ENCODE measurements around the gene PSD2. TPM values are rescaled to one million over a fixed set of nuclear protein-coding genes. Genes with fewer than 3 reads are reported as not detected.

Gene PSD2
- total and polyA plus RNA-seq, 7 donors = 0.01 to 0.37 (median 0.04) TPM; not detected in 2

- no peaks in the 10 kb centered on the region for H3K27me3 ChIP-seq (ENCODE audit: insufficient read depth in 3 of 3, low read length in 2 of 3)
- ATAC-seq = no peak
- H3K9me3 ChIP-seq = no peaks in the 10 kb centered on the region
- 68 to 72% (median 71%) methylated on average over 9 of the region's 9 CpGs for WGBS, 3 donors
- intact Hi-C loops (cut with DNase I) = no loop called here
- peak in 1 of 2 donors; percentile 23 for DNase-seq
- no peak overlapping the region for H3K27ac ChIP-seq
- no peaks in the 10 kb centered on the region for H3K4me1 ChIP-seq
- peaks cover 0 to 12% of the 10 kb centered on the region in 2 donors for H3K36me3 ChIP-seq (ENCODE audit: insufficient read depth in 1 of 2, low read depth in 1 of 2)
- TF ChIP-seq CTCF (IDR thresholded peaks at IDR 0.05) = no peak
- H3K4me3 ChIP-seq = no peak overlapping the region
Observed at GRCh38 chr5:139869042-139869790, 73.6 kb downstream of the PSD2 start.

DNA sequence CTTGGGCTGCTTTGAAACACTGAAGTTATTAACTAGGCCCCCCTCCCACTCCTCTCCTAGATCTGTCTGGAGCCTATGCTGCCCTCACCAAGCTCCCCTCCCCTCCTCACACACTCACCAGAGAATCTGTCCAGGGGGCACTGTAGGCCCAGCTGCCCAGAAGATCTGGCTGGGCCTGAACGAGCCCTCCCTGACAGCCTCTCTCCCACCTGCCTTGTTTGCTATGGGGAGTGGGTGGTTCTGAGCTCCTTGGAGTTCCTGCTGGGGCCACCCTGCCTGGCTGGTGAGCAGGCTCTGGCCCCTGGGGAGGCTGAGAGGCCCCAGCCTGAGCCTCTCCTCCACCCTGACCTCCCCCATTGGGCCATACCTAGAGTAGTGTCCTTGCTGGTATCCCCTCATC is 75.1 kb downstream of the PSD2 start:
- Histone ChIP-seq H3K9me3 (no peaks in the 10 kb centered on the region), H3K27ac (no peak overlapping the region), H3K36me3 (ENCODE audit: insufficient read depth in 1 of 2, low read depth in 1 of 2) (peaks cover 0 to 12% of the 10 kb centered on the region in 2 donors), H3K4me3 (no peak overlapping the region), H3K4me1 (no peaks in the 10 kb centered on the region), H3K27me3 (ENCODE audit: insufficient read depth in 3 of 3, low read length in 2 of 3) (no peaks in the 10 kb centered on the region)
- intact Hi-C loops (cut with DNase I) = no loop called here
- no peak for TF ChIP-seq CTCF (IDR thresholded peaks at IDR 0.05)
- 85 to 95% (median 85%) methylated on average over 1 of the region's 1 CpG for WGBS, 3 donors
- ATAC-seq = no peak
- DNase-seq = peak in 1 of 2 donors; percentile 30

GRCh38 chr5:139871614-139872013 is 76.0 kb downstream of the PSD2 start:
- Histone ChIP-seq H3K4me1 (no peaks in the 10 kb centered on the region), H3K9me3 (no peaks in the 10 kb centered on the region), H3K36me3 (ENCODE audit: insufficient read depth in 1 of 2, low read depth in 1 of 2) (peaks cover 0 to 12% of the 10 kb centered on the region in 2 donors), H3K4me3 (no peak overlapping the region), H3K27me3 (ENCODE audit: insufficient read depth in 3 of 3, low read length in 2 of 3) (no peaks in the 10 kb centered on the region), H3K27ac (no peak overlapping the region)
- intact Hi-C loops (cut with DNase I) = no loop called here
- ATAC-seq (no peak), DNase-seq (peak in 1 of 2 donors; percentile 41)
- no peak for TF ChIP-seq CTCF (IDR thresholded peaks at IDR 0.05)
- 86 to 91% (median 89%) methylated on average over 9 of the region's 9 CpGs for WGBS, 3 donors

- intact Hi-C loops (cut with DNase I) = no loop called here
- ATAC-seq = no peak
Observed at GRCh38 chr5:139872052-139872766, 76.6 kb downstream of the PSD2 start.

More at GRCh38 chr5:139872052-139872766, 76.6 kb downstream of the PSD2 start:
- no peak for TF ChIP-seq CTCF (IDR thresholded peaks at IDR 0.05)
- 83 to 91% (median 89%) methylated on average over 7 to 9 of the region's 9 CpGs for WGBS, 3 donors
- no peak overlapping the region for H3K27ac ChIP-seq
- H3K27me3 ChIP-seq (ENCODE audit: insufficient read depth in 3 of 3, low read length in 2 of 3) = no peaks in the 10 kb centered on the region
- H3K4me3 ChIP-seq = no peak overlapping the region
- peak in 1 of 2 donors; percentile 39 for DNase-seq
- no peaks in the 10 kb centered on the region for H3K9me3 ChIP-seq
- peaks cover 0 to 12% of the 10 kb centered on the region in 2 donors for H3K36me3 ChIP-seq (ENCODE audit: insufficient read depth in 1 of 2, low read depth in 1 of 2)
- no peaks in the 10 kb centered on the region for H3K4me1 ChIP-seq

Data from psoas muscle (tissue), 8 donors.